CD8-positive, alpha-beta memory T cell (primary cell): Measurements from ENCODE around the gene CEP120. TPM values are rescaled to one million over a fixed set of nuclear protein-coding genes. Genes with fewer than 3 reads are reported as not detected.

Experiments
- CTCF ChIA-PET: fragments of 350-600 bp; sonication (Branson Sonifier 250); formaldehyde crosslinking; loops from one replicate; lab custom pipeline; 2021; ENCODE audit warnings: antibody characterized with exemption; lab: Charles Lee
- POLR2A ChIA-PET: fragments of 350-600 bp; sonication (Branson Sonifier 250); formaldehyde crosslinking; loops from one replicate; lab custom pipeline; 2021; ENCODE audit warnings: antibody characterized with exemption; lab: Charles Lee
- DNase-seq, 5 donors: peaks; one replicate each; pipeline versions ENCODE4 v3.0.0 to v3.0.0-alpha.2; 2020 to 2022; ENCODE audit warnings: mixed read lengths in 1 of 5
- H3K27ac ChIP-seq: one replicate; pipeline ENCODE4 v1.7.0; 2013; ENCODE audit warnings: low read depth, mild to moderate bottlenecking, low read length, moderate library complexity
- H3K27me3 ChIP-seq: 2 replicates; pipeline ENCODE4 v1.7.0; 2013; ENCODE audit warnings: low read length, mild to moderate bottlenecking; ENCODE audit not compliant: insufficient read depth, poor library complexity, severe bottlenecking
- H3K36me3 ChIP-seq: 2 replicates; pipeline ENCODE4 v1.7.0; 2013; ENCODE audit warnings: mild to moderate bottlenecking, low read length, moderate library complexity; ENCODE audit not compliant: insufficient read depth
- H3K4me1 ChIP-seq: 2 replicates; pipeline ENCODE4 v1.7.0; 2013; ENCODE audit warnings: mild to moderate bottlenecking, low read length, moderate library complexity; ENCODE audit not compliant: insufficient read depth
- H3K4me3 ChIP-seq: 2 replicates; pipeline ENCODE4 v1.7.0; 2013; ENCODE audit warnings: mild to moderate bottlenecking, low read length
- H3K9me3 ChIP-seq: 2 replicates; pipeline ENCODE4 v1.7.0; 2013; ENCODE audit warnings: mild to moderate bottlenecking, low read length
- H3K27ac Mint-ChIP-seq, 8 donors: one replicate each; pipeline ENCODE4 v1.8.0; 2020 to 2021; ENCODE audit warnings: mixed read lengths in 8 of 8, mild to moderate bottlenecking in 6 of 8, inconsistent platforms in 3 of 8, moderate library complexity in 3 of 8
- H3K27me3 Mint-ChIP-seq, 2 donors: one replicate each; pipeline ENCODE4 v1.8.0; 2020 to 2021; ENCODE audit warnings: mixed read lengths in 2 of 2, mild to moderate bottlenecking in 1 of 2, moderate library complexity in 1 of 2
- H3K36me3 Mint-ChIP-seq, 3 donors: one replicate each; pipeline ENCODE4 v1.8.0; 2020 to 2021; ENCODE audit warnings: mixed read lengths in 3 of 3, inconsistent platforms in 1 of 3, mild to moderate bottlenecking in 1 of 3
- H3K4me1 Mint-ChIP-seq, 3 donors: one replicate each; pipeline ENCODE4 v1.8.0; 2020 to 2021; ENCODE audit warnings: mixed read lengths in 3 of 3, inconsistent platforms in 1 of 3, mild to moderate bottlenecking in 1 of 3
- H3K4me3 Mint-ChIP-seq, 7 donors: one replicate each; pipeline ENCODE4 v1.8.0; 2020 to 2021; ENCODE audit warnings: mixed read lengths in 7 of 7, mild to moderate bottlenecking in 6 of 7, moderate library complexity in 4 of 7, inconsistent platforms in 2 of 7
- H3K9me3 Mint-ChIP-seq, 5 donors: one replicate each; pipeline ENCODE4 v1.8.0; 2020 to 2022; ENCODE audit warnings: mixed read lengths in 5 of 5, mild to moderate bottlenecking in 3 of 5, moderate library complexity in 2 of 5, inconsistent platforms in 1 of 5
- polyA plus RNA-seq: library from polyadenylated mRNA; unstranded; fragments of 300-500 nt; fragmentation: Illumina TruSeq; gene quantifications from one replicate; pipeline ENCODE4 v1.2.3, GENCODE V29; 2021
- total RNA-seq, 2 experiments: library from RNA; stranded (reverse); gene quantifications; one replicate each; pipeline ENCODE4 v1.2.3, GENCODE V29; 2021

The CEP120 gene
- total and polyA plus RNA-seq, 3 experiments from 2014 or later, result 23.5 to 31.8 (median 25.6) TPM

DNA sequence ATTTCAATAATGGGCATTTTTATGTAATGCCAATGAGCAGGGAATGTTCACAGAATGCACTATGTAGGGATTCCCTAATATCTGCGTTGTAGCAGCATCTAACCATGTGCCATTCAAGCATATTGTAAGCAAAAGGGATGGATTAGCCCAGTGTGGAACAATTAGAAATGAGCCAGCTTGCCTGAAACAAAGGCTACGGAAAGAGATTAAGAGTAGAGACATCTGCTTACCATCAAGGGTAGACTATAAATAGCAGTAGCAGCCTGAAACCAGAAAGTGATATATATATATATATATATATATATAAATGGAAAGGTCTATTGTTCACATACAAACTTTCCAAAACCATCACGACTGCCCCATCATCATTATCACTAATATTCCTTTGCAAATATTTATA, 31.9 kb upstream of the CEP120 start:
- CTCF ChIA-PET, result no interaction called here
- Mint-ChIP-seq H3K4me3 (no peak overlapping the region), H3K4me1 (peaks cover 0 to 3% (median 2%) of the 10 kb centered on the region in 3 donors), H3K36me3 (no peaks in the 10 kb centered on the region), H3K27me3 (peaks cover 0 to 1% of the 10 kb centered on the region in 2 donors), H3K27ac (no peak overlapping the region), H3K9me3 (no peaks in the 10 kb centered on the region)
- no peak for DNase-seq
- no peak overlapping the region for H3K4me3 ChIP-seq
- no peaks in the 10 kb centered on the region for H3K36me3 ChIP-seq
- POLR2A ChIA-PET, result no interaction called here
- no peaks in the 10 kb centered on the region for H3K4me1 ChIP-seq
- no peak overlapping the region for H3K27ac ChIP-seq
- no peaks in the 10 kb centered on the region for H3K9me3 ChIP-seq
- no peaks in the 10 kb centered on the region for H3K27me3 ChIP-seq

DNA sequence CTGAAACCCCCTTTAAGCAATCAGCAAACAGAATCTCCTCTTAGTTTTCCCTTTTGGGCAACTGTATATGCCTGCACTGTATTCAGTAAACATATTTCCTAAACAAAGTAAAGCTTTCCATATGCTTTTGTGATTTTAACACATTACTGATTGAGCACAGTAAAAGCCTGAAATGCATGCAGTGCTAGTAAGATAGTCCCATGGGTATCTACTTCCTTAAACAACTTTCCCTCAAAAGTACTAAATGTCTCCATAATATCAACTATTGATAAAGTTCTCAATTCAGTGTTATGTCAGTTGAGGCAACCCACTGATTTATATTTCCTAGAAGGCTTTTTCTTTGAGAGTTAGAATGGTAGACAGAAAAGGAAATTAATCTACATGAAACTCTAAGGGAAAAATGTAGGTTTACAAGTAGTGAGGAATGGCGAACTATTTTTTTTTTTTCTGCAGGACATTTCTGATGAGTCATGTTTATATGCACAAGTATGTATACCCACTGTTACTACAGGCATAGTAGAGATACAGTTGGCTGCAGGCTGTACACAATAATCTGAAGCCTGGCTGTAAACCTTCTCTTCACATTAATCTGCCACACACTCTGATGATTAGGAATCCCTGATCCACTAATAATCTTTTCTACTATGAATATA, 31.2 kb upstream of the CEP120 start:
- no peak overlapping the region for H3K4me3 ChIP-seq
- no peak overlapping the region for H3K27ac ChIP-seq
- POLR2A ChIA-PET, result no interaction called here
- no peaks in the 10 kb centered on the region for H3K9me3 Mint-ChIP-seq
- H3K27me3 ChIP-seq, result no peaks in the 10 kb centered on the region
- no peaks in the 10 kb centered on the region for H3K36me3 ChIP-seq
- H3K36me3 Mint-ChIP-seq, result no peaks in the 10 kb centered on the region
- H3K4me1 Mint-ChIP-seq, result peaks cover 0 to 3% (median 0%) of the 10 kb centered on the region in 3 donors
- no peak overlapping the region for H3K4me3 Mint-ChIP-seq
- H3K4me1 ChIP-seq, result no peaks in the 10 kb centered on the region
- no peak for DNase-seq
- H3K27me3 Mint-ChIP-seq, result peaks cover 0 to 1% of the 10 kb centered on the region in 2 donors
- H3K27ac Mint-ChIP-seq, result no peak overlapping the region
- no peaks in the 10 kb centered on the region for H3K9me3 ChIP-seq
- CTCF ChIA-PET, result no interaction called here

DNA sequence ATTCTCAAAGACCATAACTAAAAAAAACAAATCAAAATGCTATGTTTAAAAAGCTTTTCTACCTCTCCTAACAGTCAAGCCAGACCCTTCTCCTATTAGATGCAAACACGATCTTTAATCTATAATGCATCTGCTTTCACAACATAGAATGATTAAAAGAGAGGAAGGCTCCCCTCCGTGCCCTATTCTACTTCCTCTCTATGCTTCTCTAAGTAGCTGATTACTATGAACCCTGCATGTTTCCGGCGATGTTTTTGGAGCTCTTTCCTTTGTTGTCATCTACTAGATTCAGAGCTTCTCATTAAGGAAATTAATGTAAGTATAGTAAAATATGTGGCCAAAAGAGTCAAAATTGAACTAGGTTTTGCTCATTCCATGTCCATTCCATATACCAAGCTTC, 29.2 kb upstream of the CEP120 start:
- H3K4me1 Mint-ChIP-seq, result peaks cover 0 to 10% (median 9%) of the 10 kb centered on the region in 3 donors
- no peaks in the 10 kb centered on the region for H3K9me3 Mint-ChIP-seq
- H3K4me3 Mint-ChIP-seq, result no peak overlapping the region
- Histone ChIP-seq H3K9me3 (no peaks in the 10 kb centered on the region), H3K4me3 (no peak overlapping the region), H3K4me1 (no peaks in the 10 kb centered on the region), H3K27me3 (no peaks in the 10 kb centered on the region), H3K27ac (no peak overlapping the region), H3K36me3 (no peaks in the 10 kb centered on the region)
- H3K27ac Mint-ChIP-seq, result no peak overlapping the region
- H3K36me3 Mint-ChIP-seq, result no peaks in the 10 kb centered on the region
- ChIA-PET POLR2A (no interaction called here), CTCF (interaction anchor here (0.6 kb wide), 1 partner anchor 712 kb away, joined by 3 read pairs; no protein-coding TSS in a partner anchor)
- no peak for DNase-seq
- peaks cover 0 to 1% of the 10 kb centered on the region in 2 donors for H3K27me3 Mint-ChIP-seq

DNA sequence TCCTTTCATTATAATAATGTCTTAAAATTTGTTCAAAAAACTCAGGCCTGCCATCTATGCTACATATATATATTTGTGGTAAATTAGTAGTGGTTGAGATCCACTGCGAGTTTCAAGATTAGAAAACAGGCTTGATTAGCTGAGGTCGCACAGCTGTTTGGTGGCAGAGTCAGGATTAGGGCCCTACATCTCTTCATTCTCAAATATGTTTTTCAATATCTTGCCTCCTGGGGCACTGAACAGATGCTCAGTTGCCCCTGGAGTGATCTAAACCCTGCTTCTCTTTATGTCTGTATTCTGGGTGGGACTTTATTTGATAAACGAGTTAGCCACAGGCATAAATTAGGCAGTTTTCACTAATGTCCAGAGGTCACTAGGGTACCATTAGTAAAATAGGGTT, 27.8 kb upstream of the CEP120 start:
- Histone ChIP-seq H3K27ac (no peak overlapping the region), H3K36me3 (no peaks in the 10 kb centered on the region), H3K9me3 (no peaks in the 10 kb centered on the region), H3K4me1 (no peaks in the 10 kb centered on the region), H3K4me3 (no peak overlapping the region), H3K27me3 (no peaks in the 10 kb centered on the region)
- no peaks in the 10 kb centered on the region for H3K36me3 Mint-ChIP-seq
- no peak for DNase-seq
- ChIA-PET POLR2A (no interaction called here), CTCF (no interaction called here)
- H3K27ac Mint-ChIP-seq, result no peak overlapping the region
- H3K27me3 Mint-ChIP-seq, result peaks cover 3 to 5% of the 10 kb centered on the region in 2 donors
- H3K4me3 Mint-ChIP-seq, result no peak overlapping the region
- H3K4me1 Mint-ChIP-seq, result peaks cover 0 to 10% (median 9%) of the 10 kb centered on the region in 3 donors
- H3K9me3 Mint-ChIP-seq, result no peaks in the 10 kb centered on the region

DNA sequence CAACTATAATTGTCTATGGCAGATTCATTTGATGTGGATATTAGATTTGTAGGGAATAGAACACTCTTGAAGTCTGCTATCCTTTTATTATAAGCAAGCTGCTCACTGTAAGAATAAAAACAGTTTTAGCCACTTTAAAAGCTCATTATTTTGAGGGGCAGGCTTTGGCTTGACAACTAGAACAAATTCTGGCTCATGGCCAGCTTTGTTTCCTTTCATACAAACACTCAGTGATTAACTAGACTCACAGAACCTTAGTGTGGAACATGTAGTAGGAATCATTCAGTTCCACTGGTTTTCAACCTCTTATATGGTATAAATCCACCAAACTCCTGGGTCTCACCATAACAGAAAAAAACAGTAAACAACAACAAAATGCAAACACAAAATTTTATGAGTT, 27.4 kb upstream of the CEP120 start:
- Histone ChIP-seq H3K27me3 (no peaks in the 10 kb centered on the region), H3K27ac (no peak overlapping the region), H3K4me3 (no peak overlapping the region), H3K4me1 (no peaks in the 10 kb centered on the region), H3K9me3 (no peaks in the 10 kb centered on the region), H3K36me3 (no peaks in the 10 kb centered on the region)
- Mint-ChIP-seq H3K9me3 (no peaks in the 10 kb centered on the region), H3K36me3 (no peaks in the 10 kb centered on the region), H3K4me1 (peaks cover 0 to 10% (median 9%) of the 10 kb centered on the region in 3 donors), H3K27me3 (peaks cover 6 to 7% of the 10 kb centered on the region in 2 donors), H3K4me3 (no peak overlapping the region), H3K27ac (no peak overlapping the region)
- DNase-seq, result no peak
- CTCF ChIA-PET, result no interaction called here
- POLR2A ChIA-PET, result no interaction called here

DNA sequence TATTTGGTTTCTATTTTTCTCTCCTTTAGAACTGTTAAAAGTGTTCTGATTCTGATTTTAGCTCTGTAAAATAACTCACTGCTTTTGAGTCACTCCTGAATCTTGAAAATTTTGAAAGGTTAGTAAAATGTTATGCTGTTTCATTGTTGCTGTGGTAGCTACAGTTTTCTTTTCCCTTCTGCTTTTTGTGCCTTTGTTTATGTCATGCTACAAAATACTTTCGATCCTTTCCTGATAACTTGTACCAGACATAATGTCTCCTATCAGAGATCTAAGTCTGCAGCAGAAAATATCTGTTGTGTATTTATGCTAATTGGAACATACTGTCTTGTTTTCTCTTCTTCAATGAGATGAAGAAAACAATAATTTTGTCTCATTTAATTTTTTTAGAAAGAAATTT, 26.9 kb upstream of the CEP120 start:
- CTCF ChIA-PET, result no interaction called here
- Histone ChIP-seq H3K4me3 (no peak overlapping the region), H3K36me3 (no peaks in the 10 kb centered on the region), H3K4me1 (no peaks in the 10 kb centered on the region), H3K27ac (no peak overlapping the region), H3K27me3 (no peaks in the 10 kb centered on the region), H3K9me3 (no peaks in the 10 kb centered on the region)
- Mint-ChIP-seq H3K27ac (no peak overlapping the region), H3K4me1 (peaks cover 0 to 10% (median 9%) of the 10 kb centered on the region in 3 donors), H3K27me3 (peaks cover 6 to 7% of the 10 kb centered on the region in 2 donors), H3K4me3 (no peak overlapping the region), H3K36me3 (no peaks in the 10 kb centered on the region), H3K9me3 (no peaks in the 10 kb centered on the region)
- POLR2A ChIA-PET, result no interaction called here
- DNase-seq, result no peak

DNA sequence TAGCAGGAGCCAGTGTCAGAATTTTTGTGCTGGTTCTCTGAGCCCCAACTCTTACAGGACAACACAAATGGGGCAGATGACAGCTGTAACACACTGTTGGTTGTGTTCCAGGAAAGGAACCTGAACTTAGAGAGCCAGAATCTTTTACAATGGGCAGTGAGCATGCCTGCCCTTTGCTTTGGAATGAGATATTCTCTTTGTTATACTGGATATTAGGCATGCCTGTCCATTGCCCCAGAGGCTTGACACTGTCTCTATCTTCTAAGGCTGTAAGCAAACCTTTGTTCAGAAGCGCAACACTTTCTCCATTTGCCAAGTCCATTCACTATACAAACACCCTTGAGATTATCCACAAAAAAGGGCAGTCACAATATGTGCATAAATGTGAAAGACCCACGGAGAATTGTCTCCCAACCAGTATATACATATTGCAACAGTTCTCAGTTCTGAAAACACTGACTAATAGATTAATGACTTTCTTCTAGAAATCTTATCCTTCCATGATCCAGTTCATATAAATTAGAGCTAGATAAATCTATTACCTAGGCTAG, 26.3 kb upstream of the CEP120 start:
- DNase-seq, result no peak
- Histone ChIP-seq H3K4me1 (no peaks in the 10 kb centered on the region), H3K4me3 (no peak overlapping the region), H3K36me3 (no peaks in the 10 kb centered on the region), H3K27ac (no peak overlapping the region), H3K9me3 (no peaks in the 10 kb centered on the region), H3K27me3 (no peaks in the 10 kb centered on the region)
- Mint-ChIP-seq H3K27me3 (peaks cover 6 to 10% of the 10 kb centered on the region in 2 donors), H3K4me3 (no peak overlapping the region), H3K4me1 (peaks cover 0 to 10% (median 9%) of the 10 kb centered on the region in 3 donors), H3K27ac (no peak overlapping the region), H3K36me3 (no peaks in the 10 kb centered on the region), H3K9me3 (no peaks in the 10 kb centered on the region)
- ChIA-PET POLR2A (no interaction called here), CTCF (no interaction called here)

DNA sequence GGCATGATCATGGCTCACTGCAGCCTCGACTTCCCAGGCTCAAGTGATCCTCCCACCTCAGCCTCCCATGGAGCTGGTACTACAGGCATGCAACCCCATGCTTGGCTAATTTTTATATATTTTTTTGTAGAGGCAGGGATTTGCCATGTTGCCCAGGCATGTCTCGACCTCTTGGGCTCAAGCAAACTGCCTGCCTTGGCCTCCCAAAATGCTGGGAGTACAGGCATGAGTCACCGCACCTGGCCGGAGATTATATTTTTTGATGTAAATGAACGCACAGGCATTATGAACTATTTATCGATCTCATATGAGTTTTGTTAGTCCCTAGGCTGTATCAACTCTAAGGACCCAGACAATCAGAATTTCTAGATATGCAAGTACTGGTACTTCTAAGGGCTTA, 25.5 kb upstream of the CEP120 start:
- H3K27me3 ChIP-seq, result no peaks in the 10 kb centered on the region
- H3K36me3 ChIP-seq, result no peaks in the 10 kb centered on the region
- Mint-ChIP-seq H3K9me3 (no peaks in the 10 kb centered on the region), H3K4me1 (peaks cover 0 to 10% (median 9%) of the 10 kb centered on the region in 3 donors), H3K27ac (no peak overlapping the region), H3K27me3 (peaks cover 6 to 11% of the 10 kb centered on the region in 2 donors), H3K36me3 (no peaks in the 10 kb centered on the region), H3K4me3 (no peak overlapping the region)
- no peak overlapping the region for H3K4me3 ChIP-seq
- H3K9me3 ChIP-seq, result no peaks in the 10 kb centered on the region
- ChIA-PET CTCF (no interaction called here), POLR2A (no interaction called here)
- no peaks in the 10 kb centered on the region for H3K4me1 ChIP-seq
- no peak for DNase-seq
- no peak overlapping the region for H3K27ac ChIP-seq
